Astrocyte of the cerebellum (primary cell): ENCODE data around the gene LRGUK.

Source experiments
- DNase-seq: peaks from one replicate; pipeline ENCODE4 v3.0.0-alpha.2; 2011; ENCODE audit warnings: low read depth
- H3K4me3 ChIP-seq: 2 replicates; pipeline ENCODE4 v1.5.1; 2011; ENCODE audit warnings: mild to moderate bottlenecking, low read depth, low read length, moderate library complexity
- CTCF ChIP-seq: IDR thresholded peaks from 2 replicates; pipeline ENCODE4 v1.5.1; 2012; ENCODE audit warnings: low read length, low read depth, moderate library complexity, mild to moderate bottlenecking; ENCODE audit errors: missing control alignments
- in situ Hi-C: cut with HindIII; loops from 2 replicates; pipeline ENCODE4 v1.10.0; 2017; ENCODE audit warnings: low sequenced_read_pairs

Gene LRGUK

GRCh38 chr7:134297489-134297888, 170.3 kb downstream of the LRGUK start:
- DNase-seq: no peak
- in situ Hi-C loops: no loop called here
- TF ChIP-seq CTCF: no peak
- no peak overlapping the region for H3K4me3 ChIP-seq

DNA sequence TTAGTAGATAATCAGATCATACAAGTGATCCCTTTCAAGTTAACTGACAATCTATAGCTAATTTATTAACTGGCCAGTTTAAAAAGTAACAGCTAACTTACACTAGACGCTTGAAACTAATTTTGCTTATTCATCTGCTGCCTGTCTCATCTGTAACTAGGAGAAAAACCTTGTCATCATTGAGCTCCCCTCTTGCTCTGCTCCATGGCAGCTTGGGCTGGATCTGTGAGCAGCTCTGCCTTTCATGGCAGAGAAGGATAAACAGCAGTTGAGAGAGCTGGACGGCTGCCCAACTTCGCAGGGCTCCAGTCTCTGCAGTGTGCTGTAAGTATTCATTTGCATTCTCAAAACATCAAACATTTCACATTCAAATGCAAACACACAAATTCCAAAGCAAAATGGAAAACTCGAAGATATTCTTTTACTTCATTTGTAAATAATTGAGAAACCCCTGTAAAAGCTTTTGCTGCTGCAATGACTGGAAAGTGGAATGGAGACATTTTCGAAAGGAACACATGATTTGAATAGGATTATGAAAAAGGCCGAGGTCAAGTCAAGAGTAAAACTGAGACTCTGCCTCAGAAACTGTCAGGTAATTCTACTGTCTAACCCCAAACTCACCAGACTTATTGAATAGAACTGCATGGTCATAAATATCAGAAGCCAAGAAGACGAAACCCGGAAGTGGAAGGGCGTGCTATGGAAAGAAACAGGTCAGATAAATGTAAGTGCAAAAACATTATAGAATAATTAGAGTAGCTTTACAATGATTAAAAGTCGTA, 172.0 kb downstream of the LRGUK start:
- TF ChIP-seq CTCF: no peak
- DNase-seq: no peak
- no peak overlapping the region for H3K4me3 ChIP-seq
- in situ Hi-C loops: no loop called here

DNA sequence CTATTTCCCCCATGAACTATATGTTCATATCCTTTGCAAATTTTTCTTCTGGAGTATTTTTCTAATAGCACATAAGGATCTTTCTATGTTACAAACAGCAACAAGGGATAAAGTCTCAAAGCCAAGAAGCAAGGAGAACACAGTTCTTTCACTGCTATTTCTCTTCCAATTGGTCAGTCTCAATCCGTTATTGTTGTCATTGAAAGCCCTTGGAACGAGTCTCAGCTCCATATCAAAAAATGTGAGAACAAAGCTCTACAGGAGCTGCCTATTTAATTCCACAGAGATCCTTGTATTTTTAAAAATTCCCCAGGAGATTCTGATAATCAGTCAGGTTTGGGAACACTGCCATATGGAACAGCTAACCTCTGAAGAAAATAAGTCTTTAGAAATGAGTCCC, 173.8 kb downstream of the LRGUK start:
- in situ Hi-C loops: no loop called here
- no peak overlapping the region for H3K4me3 ChIP-seq
- DNase-seq: no peak

DNA sequence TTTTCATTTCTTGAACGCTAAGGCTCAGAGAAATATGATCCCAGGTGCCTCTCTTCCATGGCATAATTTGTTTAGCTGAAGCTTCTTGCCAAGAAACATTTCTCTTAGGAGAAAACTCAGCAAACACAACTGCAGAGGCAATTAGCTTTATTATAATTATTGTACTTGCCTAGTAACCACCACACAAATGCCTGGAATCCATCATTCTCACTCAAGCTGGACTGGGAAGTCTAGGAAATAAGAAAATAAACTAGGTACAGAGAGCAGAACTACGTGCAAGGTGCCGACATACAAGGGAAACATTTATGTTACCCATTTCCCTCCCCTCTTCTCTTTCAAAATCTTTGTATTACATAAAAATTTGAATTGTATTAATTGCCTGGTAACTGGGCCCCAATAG, 174.5 kb downstream of the LRGUK start:
- no peak for DNase-seq
- in situ Hi-C loops: no loop called here
- no peak for TF ChIP-seq CTCF

More for the DNA sequence above, 173.8 kb downstream of the LRGUK start:
- TF ChIP-seq CTCF: no peak

DNA sequence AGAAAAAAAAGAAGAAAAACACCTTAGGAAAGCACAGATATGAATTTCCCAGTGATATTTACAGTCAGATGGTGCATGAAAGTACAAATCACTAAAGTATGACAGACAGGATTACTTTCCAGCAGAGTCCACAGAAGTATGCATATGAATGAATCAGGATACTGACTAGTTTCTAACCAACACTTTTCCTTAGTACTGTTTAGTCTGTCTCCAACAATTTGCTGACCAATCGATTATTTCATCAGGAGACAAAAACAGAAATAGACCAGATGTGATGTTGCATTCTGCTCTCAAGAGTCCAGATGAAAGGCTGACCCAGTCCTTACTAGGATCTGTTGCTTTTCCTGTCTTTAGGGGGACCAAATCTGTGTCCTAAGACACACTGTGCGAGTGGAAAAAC, 175.0 kb downstream of the LRGUK start:
- DNase-seq: no peak
- H3K4me3 ChIP-seq: no peak overlapping the region
- in situ Hi-C loops: no loop called here
- TF ChIP-seq CTCF: no peak

More for the DNA sequence above, 174.5 kb downstream of the LRGUK start:
- H3K4me3 ChIP-seq: no peak overlapping the region

GRCh38 chr7:134307320-134307719, 180.2 kb downstream of the LRGUK start:
- no peak for TF ChIP-seq CTCF
- H3K4me3 ChIP-seq: no peak overlapping the region
- in situ Hi-C loops: no loop called here
- DNase-seq: no peak
